IMR-90 (cell line): ENCODE results near the gene EPC1. TPM values are rescaled to one million over a fixed set of nuclear protein-coding genes. Genes with fewer than 3 reads are reported as not detected.

Experiments used
- ATAC-seq: fragments of 200-7000 bp; cut with Tn5 transposase; 2 replicates; pipeline ENCODE4 v1.9.1; 2020; ENCODE audit warnings: low read depth, mild to moderate bottlenecking, moderate library complexity
- BruUV-seq: library from RNA; stranded (reverse); fragments of 400-500 nt; replicated peaks from 2 replicates; lab custom pipeline; 2021; lab: Mats Ljungman, UMichigan
- CTCF ChIA-PET: fragments of 300-600 bp; formaldehyde crosslinking; extraction: SDS; loops from one replicate; lab custom pipeline; 2021; ENCODE audit warnings: antibody characterized with exemption; lab: Yijun Ruan, JAX
- POLR2A ChIA-PET: fragments of 300-600 bp; sonication (Branson Sonifier 250); formaldehyde crosslinking; loops from one replicate; lab custom pipeline; 2022; ENCODE audit warnings: antibody characterized with exemption; ENCODE audit not compliant: unreplicated experiment; lab: Charles Lee
- DNase-seq: peaks from one replicate; pipeline ENCODE4 v3.0.0; 2013
- H2AFZ ChIP-seq: replicated peaks from 2 replicates; pipeline ENCODE3; 2013; ENCODE audit warnings: low read length, mild to moderate bottlenecking; ENCODE audit not compliant: poor library complexity
- H2AK5ac ChIP-seq: 2 replicates; pipeline ENCODE4 v1.6.1; 2013; ENCODE audit warnings: low read depth, low read length, inconsistent platforms
- H2AK9ac ChIP-seq: replicated peaks from 2 replicates; pipeline ENCODE3; 2013; ENCODE audit warnings: mild to moderate bottlenecking, low read depth, low read length, moderate library complexity; ENCODE audit not compliant: poor library complexity
- H2BK120ac ChIP-seq: 2 replicates; pipeline ENCODE4 v1.6.1; 2013; ENCODE audit warnings: low read depth, low read length, inconsistent platforms
- H2BK15ac ChIP-seq: 3 replicates; pipeline ENCODE4 v1.6.1; 2013; ENCODE audit warnings: low read depth, low read length, inconsistent platforms
- H2BK20ac ChIP-seq: 2 replicates; pipeline ENCODE4 v1.6.1; 2013; ENCODE audit warnings: low read depth, mild to moderate bottlenecking, inconsistent platforms, low read length, moderate library complexity
- H2BK5ac ChIP-seq: 2 replicates; pipeline ENCODE4 v1.6.1; 2013; ENCODE audit warnings: mild to moderate bottlenecking, low read depth, low read length, inconsistent platforms; ENCODE audit not compliant: poor library complexity, severe bottlenecking
- H3K14ac ChIP-seq: replicated peaks from 2 replicates; pipeline ENCODE4 v1.6.1; 2013; ENCODE audit warnings: low read depth, low read length, inconsistent platforms
- H3K18ac ChIP-seq: 2 replicates; pipeline ENCODE4 v1.6.1; 2013; ENCODE audit warnings: low read depth, low read length, control low read depth
- H3K23ac ChIP-seq: 2 replicates; pipeline ENCODE4 v1.6.1; 2013; ENCODE audit warnings: low read depth, low read length, inconsistent platforms
- H3K27ac ChIP-seq: 2 replicates; pipeline ENCODE4 v1.5.1; 2013; ENCODE audit warnings: mild to moderate bottlenecking, control low read depth, low read length; ENCODE audit not compliant: insufficient read depth
- H3K27me3 ChIP-seq: 2 replicates; pipeline ENCODE4 v1.6.1; 2013; ENCODE audit warnings: low read length; ENCODE audit not compliant: control insufficient read depth, insufficient read depth
- H3K36me3 ChIP-seq: 2 replicates; pipeline ENCODE4 v1.6.1; 2013; ENCODE audit warnings: low read length, mixed read lengths; ENCODE audit not compliant: control insufficient read depth, insufficient read depth
- H3K4ac ChIP-seq: 2 replicates; pipeline ENCODE4 v1.6.1; 2013; ENCODE audit warnings: low read depth, low read length, inconsistent platforms
- H3K4me1 ChIP-seq: 2 replicates; pipeline ENCODE4 v1.6.1; 2013; ENCODE audit warnings: low read length, mixed read lengths; ENCODE audit not compliant: control insufficient read depth, insufficient read depth
- H3K4me2 ChIP-seq: 2 replicates; pipeline ENCODE4 v1.6.1; 2013; ENCODE audit warnings: low read depth, mild to moderate bottlenecking, control low read depth, low read length, moderate library complexity
- H3K4me3 ChIP-seq: 2 replicates; pipeline ENCODE4 v1.5.1; 2013; ENCODE audit warnings: low read depth, mild to moderate bottlenecking, control low read depth, low read length, moderate library complexity; ENCODE audit not compliant: insufficient read depth
- H3K56ac ChIP-seq: 2 replicates; pipeline ENCODE4 v1.6.1; 2013; ENCODE audit warnings: low read length, inconsistent platforms; ENCODE audit not compliant: insufficient read depth; ENCODE audit errors: extremely low read depth
- H3K79me1 ChIP-seq, 2 experiments: 2 replicates each; pipeline ENCODE4 v1.6.1; 2013; ENCODE audit warnings: low read length in 2 of 2, inconsistent platforms in 1 of 2, low read depth in 1 of 2
- H3K9ac ChIP-seq: 2 replicates; pipeline ENCODE4 v1.6.1; 2013; ENCODE audit warnings: low read depth, low read length, control low read depth
- H3K9me1 ChIP-seq: 2 replicates; pipeline ENCODE4 v1.6.1; 2013; ENCODE audit warnings: low read length, inconsistent platforms; ENCODE audit not compliant: insufficient read depth
- H3K9me3 ChIP-seq: 2 replicates; pipeline ENCODE4 v1.6.1; 2013; ENCODE audit warnings: low read length; ENCODE audit not compliant: control insufficient read depth, insufficient read depth
- H4K20me1 ChIP-seq: 2 replicates; pipeline ENCODE4 v1.6.1; 2013; ENCODE audit warnings: low read length, inconsistent platforms; ENCODE audit not compliant: insufficient read depth
- H4K5ac ChIP-seq: 2 replicates; pipeline ENCODE4 v1.6.1; 2013; ENCODE audit warnings: mild to moderate bottlenecking, low read depth, low read length, control low read depth
- H4K8ac ChIP-seq, 2 experiments: 2 replicates each; pipeline ENCODE4 v1.6.1; 2013; ENCODE audit warnings: low read depth in 2 of 2, low read length in 2 of 2, control low read depth in 1 of 2, inconsistent platforms in 1 of 2
- H4K91ac ChIP-seq: 2 replicates; pipeline ENCODE4 v1.6.1; 2013; ENCODE audit warnings: low read depth, low read length, inconsistent platforms; ENCODE audit not compliant: insufficient read depth
- BHLHE40 ChIP-seq: fragments of 150-350 bp; IDR thresholded peaks from 2 replicates; pipeline ENCODE4 v1.6.1; 2016; ENCODE audit warnings: mild to moderate bottlenecking, low read depth, low read length
- CEBPB ChIP-seq: IDR thresholded peaks from 2 replicates; pipeline ENCODE4 v1.6.1; 2012; ENCODE audit warnings: low read depth, low read length, improper control_type of control experiment
- CHD1 ChIP-seq: IDR thresholded peaks from 2 replicates; pipeline ENCODE4 v1.6.1; 2012; ENCODE audit warnings: low read depth, low read length, improper control_type of control experiment
- FOS ChIP-seq: fragments of 150-350 bp; IDR thresholded peaks from 2 replicates; pipeline ENCODE4 v1.6.1; 2016; ENCODE audit warnings: low read depth, low read length
- MAFK ChIP-seq: IDR thresholded peaks from 2 replicates; pipeline ENCODE4 v1.6.1; 2012; ENCODE audit warnings: low read depth, low read length, improper control_type of control experiment
- MAZ ChIP-seq: IDR thresholded peaks from 2 replicates; pipeline ENCODE4 v1.6.1; 2012; ENCODE audit warnings: low read depth, mild to moderate bottlenecking, low read length, improper control_type of control experiment, moderate library complexity, borderline replicate concordance
- MXI1 ChIP-seq: IDR thresholded peaks from 2 replicates; pipeline ENCODE4 v1.6.1; 2012; ENCODE audit warnings: low read depth, mild to moderate bottlenecking, low read length, moderate library complexity, borderline replicate concordance
- NFE2L2 ChIP-seq: fragments of 150-350 bp; IDR thresholded peaks from 2 replicates; pipeline ENCODE4 v1.6.1; 2016; ENCODE audit warnings: low read depth, mild to moderate bottlenecking, low read length
- POLR2A ChIP-seq: IDR thresholded peaks from 2 replicates; pipeline ENCODE4 v1.6.1; 2012; ENCODE audit warnings: mild to moderate bottlenecking, low read depth, low read length
- RCOR1 ChIP-seq: IDR thresholded peaks from 2 replicates; pipeline ENCODE4 v1.6.1; 2012; ENCODE audit warnings: mild to moderate bottlenecking, low read length, improper control_type of control experiment; ENCODE audit not compliant: insufficient replicate concordance
- RFX5 ChIP-seq: IDR thresholded peaks from 2 replicates; pipeline ENCODE4 v1.8.0; 2012; ENCODE audit warnings: low read depth, mild to moderate bottlenecking, low read length, moderate library complexity
- SMC3 ChIP-seq: fragments of 150-350 bp; IDR thresholded peaks from 2 replicates; pipeline ENCODE4 v1.6.1; 2016; ENCODE audit warnings: low read depth, mild to moderate bottlenecking, antibody characterized with exemption, low read length, moderate library complexity
- WGBS, 2 experiments: methylation state at CpG; one replicate each; pipeline versions ENCODE4 v1.1.5 to v1.1.7; 2013; ENCODE audit warnings: missing lambda C conversion rate in 2 of 2; ENCODE audit not compliant: insufficient read length in 1 of 2; ENCODE audit errors: extremely low coverage in 2 of 2; 5-methylcytosine and 5-hydroxymethylcytosine counted together
- dilution Hi-C: fragments of 300-500 bp; cut with HindIII; formaldehyde crosslinking; loops from one replicate; pipeline ENCODE4 v1.14.3; 2018; ENCODE audit warnings: low sequenced_read_pairs; ENCODE audit not compliant: unreplicated experiment
- in situ Hi-C: fragments of 300-500 bp; cut with MboI; formaldehyde crosslinking; loops from 3 replicates; pipeline ENCODE4 v1.14.3; 2019; ENCODE audit warnings: low sequenced_read_pairs, inconsistent platforms, mixed read lengths
- intact Hi-C: fragments of 100-400 bp; cut with micrococcal nuclease; formaldehyde crosslinking; loops from 2 replicates; pipeline ENCODE4 v1.10.0; 2022
- polyA plus RNA-seq, 3 experiments: library from polyadenylated mRNA; depleted of rRNA; stranded (reverse); fragments of >200 nt; gene quantifications; 2 replicates each; pipeline ENCODE4 v1.2.3, GENCODE V29; 2012; ENCODE audit warnings: low replicate concordance in 1 of 3
- total RNA-seq: library from RNA; depleted of rRNA; stranded (reverse); fragments of >200 nt; gene quantifications from 2 replicates; pipeline ENCODE4 v1.2.3, GENCODE V29; 2012
- TF ChIP-seq, protein P1 (sequence below): conservative IDR thresholded peaks from 2 replicates; pipeline ENCODE4 v1.5.1; 2012; ENCODE audit warnings: mild to moderate bottlenecking, low read depth, low read length, improper control_type of control experiment
- TF ChIP-seq, protein P2 (sequence below): fragments of 150-350 bp; IDR thresholded peaks from 2 replicates; pipeline ENCODE4 v1.6.1; 2016; ENCODE audit warnings: low read depth, mild to moderate bottlenecking, low read length, moderate library complexity, borderline replicate concordance

EPC1 gene
- total and polyA plus RNA-seq, 2 of the 4 experiments (the other 2 are of a cell fraction), result 21.9 to 23.5 TPM

DNA sequence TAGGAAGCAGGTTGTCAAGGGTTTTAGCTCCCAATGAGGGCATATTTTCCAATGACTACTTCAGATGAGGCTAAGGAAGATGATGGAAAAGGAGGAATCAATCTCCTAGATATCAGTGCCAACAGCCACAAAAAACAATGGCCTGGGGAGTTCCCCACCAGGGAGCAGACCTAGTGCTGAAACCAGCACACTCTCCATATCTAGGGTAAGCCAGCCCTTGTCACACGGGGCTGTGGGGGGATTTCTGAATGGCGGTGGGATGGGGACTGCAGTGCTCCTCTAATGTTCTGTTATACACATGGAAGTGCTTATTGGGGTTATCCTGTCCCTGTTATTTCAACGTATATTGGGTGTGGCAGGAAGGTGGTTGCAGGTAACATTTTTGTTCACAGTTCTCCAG lies 18.5 kb downstream of the EPC1 start:
- Histone ChIP-seq H3K14ac (no peak overlapping the region), H3K9me3 (no peaks in the 10 kb centered on the region), H2BK20ac (no peak overlapping the region), H3K27ac (no peak overlapping the region), H3K4me2 (no peak overlapping the region), H2AK5ac (no peak overlapping the region), H4K5ac (no peak overlapping the region), H3K9ac (no peak overlapping the region), H2AK9ac (no peak overlapping the region), H3K36me3 (peaks cover 5% of the 10 kb centered on the region; the same call in 1 of the 2 replicates), H3K9me1 (peaks cover 24% of the 10 kb centered on the region), H2AFZ (no peak overlapping the region), H3K27me3 (no peaks in the 10 kb centered on the region), H3K4ac (no peak overlapping the region), H4K8ac (no peak overlapping the region), H4K20me1 (peaks cover 87% of the 10 kb centered on the region), H4K91ac (no peak overlapping the region), H3K18ac (no peak overlapping the region), H3K4me1 (peaks cover 7% of the 10 kb centered on the region), H3K79me1 (peaks cover 0 to 67% of the 10 kb centered on the region in 2 experiments; a peak in 2 of 4 replicates), H3K4me3 (no peak overlapping the region), H3K56ac (no peak overlapping the region), H3K23ac (no peak overlapping the region), H2BK120ac (no peak overlapping the region), H2BK15ac (no peak overlapping the region), H2BK5ac (no peak overlapping the region)
- ATAC-seq (no peak), DNase-seq (no peak)
- WGBS, 2 experiments, result no CpG with 5 or more reads among the region's 3 CpGs
- in situ Hi-C loops, result no loop called here
- POLR2A ChIA-PET, result no interaction called here
- CTCF ChIA-PET, result no interaction called here
- intact Hi-C loops, result loop anchor here (5.0 kb wide), 1 partner anchor 36 kb away; no protein-coding TSS in a partner anchor
- TF ChIP-seq CEBPB (no peak), RFX5 (no peak), CHD1 (no peak), FOS (no peak), NFE2L2 (no peak), BHLHE40 (no peak), POLR2A (no peak), MAZ (no peak), RCOR1 (no peak), SMC3 (no peak), MXI1 (no peak), MAFK (no peak)
- TF ChIP-seq, protein P1, sequence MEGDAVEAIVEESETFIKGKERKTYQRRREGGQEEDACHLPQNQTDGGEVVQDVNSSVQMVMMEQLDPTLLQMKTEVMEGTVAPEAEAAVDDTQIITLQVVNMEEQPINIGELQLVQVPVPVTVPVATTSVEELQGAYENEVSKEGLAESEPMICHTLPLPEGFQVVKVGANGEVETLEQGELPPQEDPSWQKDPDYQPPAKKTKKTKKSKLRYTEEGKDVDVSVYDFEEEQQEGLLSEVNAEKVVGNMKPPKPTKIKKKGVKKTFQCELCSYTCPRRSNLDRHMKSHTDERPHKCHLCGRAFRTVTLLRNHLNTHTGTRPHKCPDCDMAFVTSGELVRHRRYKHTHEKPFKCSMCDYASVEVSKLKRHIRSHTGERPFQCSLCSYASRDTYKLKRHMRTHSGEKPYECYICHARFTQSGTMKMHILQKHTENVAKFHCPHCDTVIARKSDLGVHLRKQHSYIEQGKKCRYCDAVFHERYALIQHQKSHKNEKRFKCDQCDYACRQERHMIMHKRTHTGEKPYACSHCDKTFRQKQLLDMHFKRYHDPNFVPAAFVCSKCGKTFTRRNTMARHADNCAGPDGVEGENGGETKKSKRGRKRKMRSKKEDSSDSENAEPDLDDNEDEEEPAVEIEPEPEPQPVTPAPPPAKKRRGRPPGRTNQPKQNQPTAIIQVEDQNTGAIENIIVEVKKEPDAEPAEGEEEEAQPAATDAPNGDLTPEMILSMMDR, result no peak
- TF ChIP-seq, protein P2, sequence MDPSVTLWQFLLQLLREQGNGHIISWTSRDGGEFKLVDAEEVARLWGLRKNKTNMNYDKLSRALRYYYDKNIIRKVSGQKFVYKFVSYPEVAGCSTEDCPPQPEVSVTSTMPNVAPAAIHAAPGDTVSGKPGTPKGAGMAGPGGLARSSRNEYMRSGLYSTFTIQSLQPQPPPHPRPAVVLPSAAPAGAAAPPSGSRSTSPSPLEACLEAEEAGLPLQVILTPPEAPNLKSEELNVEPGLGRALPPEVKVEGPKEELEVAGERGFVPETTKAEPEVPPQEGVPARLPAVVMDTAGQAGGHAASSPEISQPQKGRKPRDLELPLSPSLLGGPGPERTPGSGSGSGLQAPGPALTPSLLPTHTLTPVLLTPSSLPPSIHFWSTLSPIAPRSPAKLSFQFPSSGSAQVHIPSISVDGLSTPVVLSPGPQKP, result no peak
- no TSS peak for BruUV-seq
- dilution Hi-C loops, result no loop called here
